GM12878 (cell line): ENCODE data around the gene PPM1K. TPM values are rescaled to one million over a fixed set of nuclear protein-coding genes. Genes with fewer than 3 reads are reported as not detected.

ENCODE experiments used
- ATAC-seq: fragments of 200-7000 bp; cut with Tn5 transposase; 3 replicates; pipeline ENCODE4 v1.9.1; 2020; ENCODE audit warnings: mild to moderate bottlenecking, moderate library complexity
- BruUV-seq: library from RNA; stranded (reverse); fragments of 400-500 nt; replicated peaks from 2 replicates; lab custom pipeline; 2021; lab: Mats Ljungman, UMichigan
- CTCF ChIA-PET: fragments of 300-600 bp; sonication (Branson Sonifier 250); formaldehyde crosslinking; extraction: SDS; loops from one replicate; lab custom pipeline; 2021; ENCODE audit warnings: inconsistent platforms; lab: Yijun Ruan, JAX
- POLR2A ChIA-PET: fragments of 350-600 bp; formaldehyde crosslinking; extraction: SDS; loops from one replicate; lab custom pipeline; 2021; ENCODE audit warnings: inconsistent platforms; lab: Charles Lee
- RAD21 ChIA-PET: fragments of 300-600 bp; sonication (Branson Sonifier 250); formaldehyde crosslinking; loops from one replicate; lab custom pipeline; 2023; ENCODE audit warnings: antibody characterized with exemption; ENCODE audit not compliant: unreplicated experiment; lab: Charles Lee
- SMC1A ChIA-PET: fragments of 300-600 bp; sonication (Branson Sonifier 250); formaldehyde crosslinking; loops from one replicate; lab custom pipeline; 2023; ENCODE audit not compliant: unreplicated experiment, uncharacterized antibody; lab: Charles Lee
- DNase-seq: peaks from one replicate; pipeline ENCODE4 v3.0.0-alpha.2; 2011; ENCODE audit warnings: low read depth, low spot score
- FAIRE-seq: peaks from 3 replicates; lab custom pipeline; 2011; peaks lifted over from hg19 to GRCh38; lab: Jason Lieb, UNC
- H2AFZ ChIP-seq: 2 replicates; pipeline ENCODE4 v1.6.0; 2011; ENCODE audit warnings: low read depth, low read length, control low read depth; ENCODE audit not compliant: control insufficient read depth
- H3K27ac ChIP-seq: 2 replicates; pipeline ENCODE4 v1.5.1; 2011; ENCODE audit warnings: control low read depth; ENCODE audit not compliant: control insufficient read depth, insufficient read depth
- H3K27me3 ChIP-seq, 2 experiments: replicated peaks in 1 of 2; 2 replicates each; pipeline versions ENCODE4 v1.6.0 to v1.6.1; 2011; ENCODE audit warnings: low read length in 1 of 2; ENCODE audit not compliant: control insufficient read depth in 2 of 2, insufficient read depth in 2 of 2
- H3K36me3 ChIP-seq, 2 experiments: 2 replicates each; pipeline ENCODE4 v1.5.1; 2011; ENCODE audit warnings: low read length in 1 of 2; ENCODE audit not compliant: control insufficient read depth in 2 of 2, insufficient read depth in 2 of 2
- H3K4me1 ChIP-seq: 2 replicates; pipeline ENCODE4 v1.6.1; 2011; ENCODE audit warnings: mild to moderate bottlenecking, low read length, moderate library complexity, mixed read lengths; ENCODE audit not compliant: control insufficient read depth, insufficient read depth
- H3K4me2 ChIP-seq: 2 replicates; pipeline ENCODE4 v1.6.0; 2011; ENCODE audit warnings: control low read depth; ENCODE audit not compliant: control insufficient read depth, insufficient read depth
- H3K4me3 ChIP-seq: fragments of 200-600 bp; sonication (generic); 2 replicates; pipeline ENCODE4 v1.5.1; 2016
- H3K79me2 ChIP-seq: 2 replicates; pipeline ENCODE4 v1.6.0; 2011; ENCODE audit warnings: low read length; ENCODE audit not compliant: control insufficient read depth, insufficient read depth
- H3K9ac ChIP-seq: 2 replicates; pipeline ENCODE4 v1.8.0; 2011; ENCODE audit warnings: low read length, control low read depth, mixed read lengths; ENCODE audit not compliant: control insufficient read depth, insufficient read depth
- H3K9me3 ChIP-seq: replicated peaks from 3 replicates; pipeline ENCODE4 v1.5.1; 2011; ENCODE audit warnings: mild to moderate bottlenecking, low read length; ENCODE audit not compliant: control insufficient read depth, insufficient read depth
- H4K20me1 ChIP-seq: 2 replicates; pipeline ENCODE4 v1.6.0; 2011; ENCODE audit not compliant: control insufficient read depth, insufficient read depth
- ELK1 ChIP-seq: IDR thresholded peaks from 2 replicates; pipeline ENCODE4 v1.6.1; 2012; ENCODE audit warnings: low read depth, low read length, improper control_type of control experiment
- ETV6 ChIP-seq, 2 experiments: fragments of 450-650 bp in 1 of 2; IDR thresholded peaks in 1 of 2; conservative IDR thresholded peaks in 1 of 2; 2 replicates each; pipeline ENCODE4 v1.6.1; 2014; ENCODE audit warnings: antibody characterized with exemption in 1 of 2, borderline replicate concordance in 1 of 2, low read depth in 1 of 2, mild to moderate bottlenecking in 1 of 2, moderate library complexity in 1 of 2
- NR2C1 ChIP-seq: fragments of 450-650 bp; IDR thresholded peaks from 2 replicates; pipeline ENCODE4 v1.6.1; 2017; ENCODE audit warnings: antibody characterized with exemption, mild to moderate bottlenecking, moderate library complexity
- YBX1 ChIP-seq: fragments of 450-650 bp; IDR thresholded peaks from 2 replicates; pipeline ENCODE4 v1.6.1; 2016; ENCODE audit warnings: antibody characterized with exemption
- ZNF384 ChIP-seq: IDR thresholded peaks from 2 replicates; pipeline ENCODE4 v1.6.1; 2012; ENCODE audit warnings: low read depth, mild to moderate bottlenecking, low read length, improper control_type of control experiment, borderline replicate concordance
- WGBS: methylation state at CpG from one replicate; pipeline ENCODE4 v1.1.6; 2016; ENCODE audit warnings: low lambda C conversion rate; ENCODE audit not compliant: insufficient replicate concordance, insufficient coverage; ENCODE audit errors: missing lambda C conversion rate; 5-methylcytosine and 5-hydroxymethylcytosine counted together
- in situ Hi-C: fragments of 300-500 bp; cut with MboI; formaldehyde crosslinking; loops from 9 replicates; pipeline ENCODE4 v1.14.3; 2018; ENCODE audit warnings: mixed read lengths
- intact Hi-C: fragments of 100-400 bp; cut with micrococcal nuclease; formaldehyde crosslinking; loops from one replicate; pipeline ENCODE4 v1.14.2; 2022; ENCODE audit not compliant: unreplicated experiment
- polyA plus RNA-seq, 11 experiments: library from polyadenylated mRNA; depleted of rRNA in 4 of 11; unstranded in 6 of 11; stranded (reverse) in 5 of 11; fragments of >200 nt; fragmentation: Nextera tagmentation in 4 of 11; fragmentation: Illumina TruSeq in 1 of 11; extraction: Ambion mirVana in 4 of 11; extraction: Trizol in 1 of 11; gene quantifications; 1 replicate in 1 of 11; 2 replicates in 10 of 11; pipeline versions ENCODE4 v1.2.1 to v1.2.3, GENCODE V29; 2011 to 2016; ENCODE audit warnings: inconsistent platforms in 2 of 11, missing spikeins in 2 of 11, low read depth in 1 of 11
- total RNA-seq, 4 experiments: library from RNA; depleted of rRNA in 3 of 4; stranded (reverse); fragments of >200 nt in 3 of 4; fragmentation: Illumina TruSeq in 1 of 4; extraction: Trizol in 1 of 4; gene quantifications; 2 replicates each; pipeline versions ENCODE4 v1.2.1 to v1.2.3, GENCODE V29; 2013 to 2021
- TF ChIP-seq, protein P1 (sequence below): IDR thresholded peaks from 2 replicates; pipeline ENCODE4 v1.6.1; 2011; ENCODE audit warnings: borderline replicate concordance, low read depth, mild to moderate bottlenecking, moderate library complexity, low read length; ENCODE audit not compliant: insufficient read depth, poor library complexity, severe bottlenecking
- TF ChIP-seq, protein P2 (sequence below): fragments of 450-650 bp; IDR thresholded peaks from 2 replicates; pipeline ENCODE4 v1.6.1; 2018; ENCODE audit warnings: borderline replicate concordance, mild to moderate bottlenecking; ENCODE audit not compliant: partially characterized antibody
- TF ChIP-seq, protein P3 (sequence below): fragments of 450-650 bp; IDR thresholded peaks from 2 replicates; pipeline ENCODE4 v1.6.1; 2017; ENCODE audit warnings: mild to moderate bottlenecking, moderate library complexity

Gene PPM1K
- total and polyA plus RNA-seq, 10 of the 15 experiments (the other 5 are each of a cell fraction or from before 2014, with no cell fraction given) = 25.0 to 79.1 (median 36.9) TPM

- FAIRE-seq = no peak
- ATAC-seq = no peak
Observed at GRCh38 chr4:88308587-88308986, 24.2 kb upstream of the PPM1K start.

More at GRCh38 chr4:88308587-88308986, 24.2 kb upstream of the PPM1K start:
- H3K9me3 ChIP-seq = no peaks in the 10 kb centered on the region; the same call in 1 of the 3 replicates
- no TSS peak for BruUV-seq
- RAD21 ChIA-PET = no interaction called here
- 18% methylated on average over 1 of the region's 1 CpG for WGBS
- no peak overlapping the region for H3K9ac ChIP-seq
- H3K79me2 ChIP-seq = no peaks in the 10 kb centered on the region
- H2AFZ ChIP-seq = no peak overlapping the region
- POLR2A ChIA-PET = no interaction called here
- no peak overlapping the region for H3K27ac ChIP-seq
- TF ChIP-seq ELK1 (no peak), NR2C1 (no peak), YBX1 (no peak), ZNF384 (no peak), ETV6 (conservative IDR thresholded peaks at IDR 0.05 in 1 of 2, IDR thresholded peaks at IDR 0.05 in 1 of 2; ENCODE audit: borderline replicate concordance in 1 of 2, low read depth in 1 of 2) (no peak)
- TF ChIP-seq, protein P1, sequence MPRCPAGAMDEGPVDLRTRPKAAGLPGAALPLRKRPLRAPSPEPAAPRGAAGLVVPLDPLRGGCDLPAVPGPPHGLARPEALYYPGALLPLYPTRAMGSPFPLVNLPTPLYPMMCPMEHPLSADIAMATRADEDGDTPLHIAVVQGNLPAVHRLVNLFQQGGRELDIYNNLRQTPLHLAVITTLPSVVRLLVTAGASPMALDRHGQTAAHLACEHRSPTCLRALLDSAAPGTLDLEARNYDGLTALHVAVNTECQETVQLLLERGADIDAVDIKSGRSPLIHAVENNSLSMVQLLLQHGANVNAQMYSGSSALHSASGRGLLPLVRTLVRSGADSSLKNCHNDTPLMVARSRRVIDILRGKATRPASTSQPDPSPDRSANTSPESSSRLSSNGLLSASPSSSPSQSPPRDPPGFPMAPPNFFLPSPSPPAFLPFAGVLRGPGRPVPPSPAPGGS = no peak
- TF ChIP-seq, protein P2, sequence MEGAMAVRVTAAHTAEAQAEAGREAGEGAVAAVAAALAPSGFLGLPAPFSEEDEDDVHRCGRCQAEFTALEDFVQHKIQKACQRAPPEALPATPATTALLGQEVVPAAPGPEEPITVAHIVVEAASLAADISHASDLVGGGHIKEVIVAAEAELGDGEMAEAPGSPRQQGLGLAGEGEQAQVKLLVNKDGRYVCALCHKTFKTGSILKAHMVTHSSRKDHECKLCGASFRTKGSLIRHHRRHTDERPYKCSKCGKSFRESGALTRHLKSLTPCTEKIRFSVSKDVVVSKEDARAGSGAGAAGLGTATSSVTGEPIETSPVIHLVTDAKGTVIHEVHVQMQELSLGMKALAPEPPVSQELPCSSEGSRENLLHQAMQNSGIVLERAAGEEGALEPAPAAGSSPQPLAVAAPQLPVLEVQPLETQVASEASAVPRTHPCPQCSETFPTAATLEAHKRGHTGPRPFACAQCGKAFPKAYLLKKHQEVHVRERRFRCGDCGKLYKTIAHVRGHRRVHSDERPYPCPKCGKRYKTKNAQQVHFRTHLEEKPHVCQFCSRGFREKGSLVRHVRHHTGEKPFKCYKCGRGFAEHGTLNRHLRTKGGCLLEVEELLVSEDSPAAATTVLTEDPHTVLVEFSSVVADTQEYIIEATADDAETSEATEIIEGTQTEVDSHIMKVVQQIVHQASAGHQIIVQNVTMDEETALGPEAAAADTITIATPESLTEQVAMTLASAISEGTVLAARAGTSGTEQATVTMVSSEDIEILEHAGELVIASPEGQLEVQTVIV = no peak
- TF ChIP-seq, protein P3, sequence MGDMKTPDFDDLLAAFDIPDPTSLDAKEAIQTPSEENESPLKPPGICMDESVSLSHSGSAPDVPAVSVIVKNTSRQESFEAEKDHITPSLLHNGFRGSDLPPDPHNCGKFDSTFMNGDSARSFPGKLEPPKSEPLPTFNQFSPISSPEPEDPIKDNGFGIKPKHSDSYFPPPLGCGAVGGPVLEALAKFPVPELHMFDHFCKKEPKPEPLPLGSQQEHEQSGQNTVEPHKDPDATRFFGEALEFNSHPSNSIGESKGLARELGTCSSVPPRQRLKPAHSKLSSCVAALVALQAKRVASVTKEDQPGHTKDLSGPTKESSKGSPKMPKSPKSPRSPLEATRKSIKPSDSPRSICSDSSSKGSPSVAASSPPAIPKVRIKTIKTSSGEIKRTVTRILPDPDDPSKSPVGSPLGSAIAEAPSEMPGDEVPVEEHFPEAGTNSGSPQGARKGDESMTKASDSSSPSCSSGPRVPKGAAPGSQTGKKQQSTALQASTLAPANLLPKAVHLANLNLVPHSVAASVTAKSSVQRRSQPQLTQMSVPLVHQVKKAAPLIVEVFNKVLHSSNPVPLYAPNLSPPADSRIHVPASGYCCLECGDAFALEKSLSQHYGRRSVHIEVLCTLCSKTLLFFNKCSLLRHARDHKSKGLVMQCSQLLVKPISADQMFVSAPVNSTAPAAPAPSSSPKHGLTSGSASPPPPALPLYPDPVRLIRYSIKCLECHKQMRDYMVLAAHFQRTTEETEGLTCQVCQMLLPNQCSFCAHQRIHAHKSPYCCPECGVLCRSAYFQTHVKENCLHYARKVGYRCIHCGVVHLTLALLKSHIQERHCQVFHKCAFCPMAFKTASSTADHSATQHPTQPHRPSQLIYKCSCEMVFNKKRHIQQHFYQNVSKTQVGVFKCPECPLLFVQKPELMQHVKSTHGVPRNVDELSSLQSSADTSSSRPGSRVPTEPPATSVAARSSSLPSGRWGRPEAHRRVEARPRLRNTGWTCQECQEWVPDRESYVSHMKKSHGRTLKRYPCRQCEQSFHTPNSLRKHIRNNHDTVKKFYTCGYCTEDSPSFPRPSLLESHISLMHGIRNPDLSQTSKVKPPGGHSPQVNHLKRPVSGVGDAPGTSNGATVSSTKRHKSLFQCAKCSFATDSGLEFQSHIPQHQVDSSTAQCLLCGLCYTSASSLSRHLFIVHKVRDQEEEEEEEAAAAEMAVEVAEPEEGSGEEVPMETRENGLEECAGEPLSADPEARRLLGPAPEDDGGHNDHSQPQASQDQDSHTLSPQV = no peak
- H3K4me1 ChIP-seq = no peaks in the 10 kb centered on the region
- in situ Hi-C loops (no loop called here), intact Hi-C loops (no loop called here)
- no peak overlapping the region for H3K4me3 ChIP-seq
- H4K20me1 ChIP-seq = no peaks in the 10 kb centered on the region
- SMC1A ChIA-PET = interaction anchor here (0.6 kb wide), 1 partner anchor 146 kb away, joined by 3 read pairs; no protein-coding TSS in a partner anchor
- CTCF ChIA-PET = no interaction called here
- no peaks in the 10 kb centered on the region for H3K36me3 ChIP-seq
- no peaks in the 10 kb centered on the region; a peak in 1 of 4 replicates for H3K27me3 ChIP-seq
- H3K4me2 ChIP-seq = no peak overlapping the region
- DNase-seq = no peak
